ENCODE data around the gene SWI5. TPM values are rescaled to one million over a fixed set of nuclear protein-coding genes. Genes with fewer than 3 reads are reported as not detected.
A peak's percentile ranks its signal among the peaks of the same experiment; 100 is the strongest.

The SWI5 gene
- total RNA-seq, 1 donor from 2014 or later = 29.2 TPM

- Histone ChIP-seq H3K79me2 (ENCODE audit: insufficient read depth, low read length) (no peaks in the 10 kb centered on the region), H2AFZ (ENCODE audit: low read depth, low read length) (no peak overlapping the region), H3K4me2 (ENCODE audit: low read length) (no peak overlapping the region), H3K27me3 (ENCODE audit: insufficient read depth, low read length) (no peaks in the 10 kb centered on the region), H4K20me1 (ENCODE audit: insufficient read depth, low read length) (no peaks in the 10 kb centered on the region), H3K9ac (ENCODE audit: low read length) (no peak overlapping the region), H3K9me3 (ENCODE audit: insufficient read depth, low read depth, low read length) (no peaks in the 10 kb centered on the region), H3K4me1 (ENCODE audit: insufficient read depth, low read length) (peaks cover 5% of the 10 kb centered on the region), H3K27ac (ENCODE audit: low read depth, low read length) (no peak overlapping the region), H3K4me3 (ENCODE audit: insufficient read depth, low read depth, low read length) (no peak overlapping the region), H3K36me3 (ENCODE audit: insufficient read depth, low read length) (peaks cover 27% of the 10 kb centered on the region)
- TF ChIP-seq CTCF (IDR thresholded peaks at IDR 0.05; ENCODE audit: insufficient read depth, low read depth, low read length) (no peak), EZH2 (IDR thresholded peaks at IDR 0.05; ENCODE audit: insufficient read depth, low read length) (no peak)
- FAIRE-seq (no peak), DNase-seq (ENCODE audit: low read depth) (no peak)
- no peak overlapping the region for H3K4me3 Mint-ChIP-seq (ENCODE audit: unreplicated experiment)
- peaks cover 12% of the 10 kb centered on the region for H3K36me3 Mint-ChIP-seq (ENCODE audit: low read depth, unreplicated experiment)
- no peaks in the 10 kb centered on the region for H3K9me3 Mint-ChIP-seq (ENCODE audit: unreplicated experiment)
- H3K27ac Mint-ChIP-seq (ENCODE audit: unreplicated experiment) = no peak overlapping the region
- no peaks in the 10 kb centered on the region for H3K4me1 Mint-ChIP-seq (ENCODE audit: low read depth, unreplicated experiment)
- H3K27me3 Mint-ChIP-seq (ENCODE audit: low read depth, unreplicated experiment) = no peaks in the 10 kb centered on the region
Measured at GRCh38 chr9:128314697-128315096, 38.6 kb downstream of the SWI5 start.

- H2AFZ ChIP-seq (ENCODE audit: low read depth, low read length) = no peak overlapping the region
- peaks cover 27% of the 10 kb centered on the region for H3K36me3 ChIP-seq (ENCODE audit: insufficient read depth, low read length)
- H3K9me3 Mint-ChIP-seq (ENCODE audit: unreplicated experiment) = no peaks in the 10 kb centered on the region
- H3K27me3 Mint-ChIP-seq (ENCODE audit: low read depth, unreplicated experiment) = no peaks in the 10 kb centered on the region
- H3K4me1 Mint-ChIP-seq (ENCODE audit: low read depth, unreplicated experiment) = peaks cover under 1% of the 10 kb centered on the region
- H3K27ac ChIP-seq (ENCODE audit: low read depth, low read length) = no peak overlapping the region
- no peak for TF ChIP-seq EZH2 (IDR thresholded peaks at IDR 0.05; ENCODE audit: insufficient read depth, low read length)
- no peak for TF ChIP-seq CTCF (IDR thresholded peaks at IDR 0.05; ENCODE audit: insufficient read depth, low read depth, low read length)
- no peak overlapping the region for H3K4me2 ChIP-seq (ENCODE audit: low read length)
- H3K9ac ChIP-seq (ENCODE audit: low read length) = no peak overlapping the region
- peaks cover 7% of the 10 kb centered on the region for H3K79me2 ChIP-seq (ENCODE audit: insufficient read depth, low read length)
- no peaks in the 10 kb centered on the region for H3K9me3 ChIP-seq (ENCODE audit: insufficient read depth, low read depth, low read length)
- peaks cover 7% of the 10 kb centered on the region for H3K36me3 Mint-ChIP-seq (ENCODE audit: low read depth, unreplicated experiment)
- H4K20me1 ChIP-seq (ENCODE audit: insufficient read depth, low read length) = no peaks in the 10 kb centered on the region
- no peaks in the 10 kb centered on the region for H3K27me3 ChIP-seq (ENCODE audit: insufficient read depth, low read length)
- peaks cover 8% of the 10 kb centered on the region for H3K4me1 ChIP-seq (ENCODE audit: insufficient read depth, low read length)
- DNase-seq (ENCODE audit: low read depth) = no peak
- no peak overlapping the region for H3K4me3 ChIP-seq (ENCODE audit: insufficient read depth, low read depth, low read length)
- no peak overlapping the region for H3K4me3 Mint-ChIP-seq (ENCODE audit: unreplicated experiment)
- FAIRE-seq = no peak
- no peak overlapping the region for H3K27ac Mint-ChIP-seq (ENCODE audit: unreplicated experiment)
Measured at GRCh38 chr9:128316421-128316820, 40.3 kb downstream of the SWI5 start.

- peaks cover 2% of the 10 kb centered on the region for H3K4me1 Mint-ChIP-seq (ENCODE audit: low read depth, unreplicated experiment)
- peaks cover 28% of the 10 kb centered on the region for H3K36me3 ChIP-seq (ENCODE audit: insufficient read depth, low read length)
- H4K20me1 ChIP-seq (ENCODE audit: insufficient read depth, low read length) = no peaks in the 10 kb centered on the region
- H3K9me3 ChIP-seq (ENCODE audit: insufficient read depth, low read depth, low read length) = no peaks in the 10 kb centered on the region
- peaks cover 7% of the 10 kb centered on the region for H3K36me3 Mint-ChIP-seq (ENCODE audit: low read depth, unreplicated experiment)
- no peaks in the 10 kb centered on the region for H3K27me3 ChIP-seq (ENCODE audit: insufficient read depth, low read length)
- no peak overlapping the region for H3K27ac ChIP-seq (ENCODE audit: low read depth, low read length)
- H3K9me3 Mint-ChIP-seq (ENCODE audit: unreplicated experiment) = no peaks in the 10 kb centered on the region
- H3K79me2 ChIP-seq (ENCODE audit: insufficient read depth, low read length) = peaks cover 16% of the 10 kb centered on the region
- no peak overlapping the region for H3K27ac Mint-ChIP-seq (ENCODE audit: unreplicated experiment)
- FAIRE-seq (no peak), DNase-seq (ENCODE audit: low read depth) (no peak)
- H3K9ac ChIP-seq (ENCODE audit: low read length) = no peak overlapping the region
- H2AFZ ChIP-seq (ENCODE audit: low read depth, low read length) = no peak overlapping the region
- H3K27me3 Mint-ChIP-seq (ENCODE audit: low read depth, unreplicated experiment) = no peaks in the 10 kb centered on the region
- H3K4me2 ChIP-seq (ENCODE audit: low read length) = no peak overlapping the region
- H3K4me1 ChIP-seq (ENCODE audit: insufficient read depth, low read length) = peaks cover 14% of the 10 kb centered on the region
- TF ChIP-seq CTCF (IDR thresholded peaks at IDR 0.05; ENCODE audit: insufficient read depth, low read depth, low read length) = no peak
- no peak for TF ChIP-seq EZH2 (IDR thresholded peaks at IDR 0.05; ENCODE audit: insufficient read depth, low read length)
- H3K4me3 Mint-ChIP-seq (ENCODE audit: unreplicated experiment) = peak overlapping the region; percentile 66
- H3K4me3 ChIP-seq (ENCODE audit: insufficient read depth, low read depth, low read length) = no peak overlapping the region
Measured at GRCh38 chr9:128317629-128318028, 41.6 kb downstream of the SWI5 start.

Data from astrocyte (in vitro differentiated cells and primary cell).